Stimulated activated naive CD4-positive, alpha-beta T cell treated with Interleukin-2 at 50 U/mL for 16 hours (primary cell): ENCODE measurements around the gene PREX1.
"Not testable (repeated sequence)": the region's sequence is repeated elsewhere in the genome, so short reads cannot be mapped to it uniquely, and the experiment has no call there.

Experiments
- DNase-seq: peaks from one replicate; lab custom pipeline; 2025; lab: John Stamatoyannopoulos, UW

Gene PREX1

DNA sequence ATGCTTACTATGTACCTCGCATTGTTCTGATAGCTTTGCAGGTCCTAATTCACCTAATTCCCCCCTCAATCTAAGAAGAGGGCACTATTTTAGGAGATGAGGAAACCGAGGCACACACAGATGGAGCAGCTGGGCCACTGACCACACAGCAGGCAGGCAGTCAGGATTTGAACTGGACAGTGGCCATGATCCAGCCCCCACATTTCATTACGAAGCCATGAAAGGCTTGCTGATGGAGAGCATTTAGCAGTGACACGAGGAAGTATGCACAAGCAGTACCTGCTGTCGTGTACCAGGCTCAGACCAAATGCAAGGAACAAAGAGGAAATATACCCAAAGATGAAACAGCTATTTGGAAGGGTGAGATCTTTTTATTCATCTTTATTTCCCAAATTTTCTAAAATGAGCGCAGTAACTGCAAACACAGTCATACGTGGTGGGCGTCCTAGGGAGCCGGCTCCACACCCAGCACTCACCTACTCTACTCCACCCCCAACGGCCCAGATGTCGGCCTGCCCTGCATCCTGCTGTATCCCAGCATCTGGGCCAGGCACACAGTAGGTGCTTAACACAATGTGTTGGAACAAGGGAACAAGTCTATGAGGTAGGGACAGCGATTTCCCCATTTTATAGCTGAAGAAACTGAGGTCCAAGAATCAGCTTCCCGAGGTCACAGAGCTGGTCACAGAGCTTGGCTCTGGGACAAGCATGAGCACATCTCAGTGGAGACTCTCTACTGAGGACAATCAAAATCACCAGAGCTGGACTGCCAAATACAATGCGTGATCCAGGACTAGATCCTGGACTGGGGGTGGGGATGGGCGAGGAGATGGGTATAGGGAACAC is 15.0 kb downstream of the PREX1 start:
- no peak for DNase-seq

GRCh38 chr20:48812114-48812513 is 15.7 kb downstream of the PREX1 start:
- not testable (repeated sequence) for DNase-seq

GRCh38 chr20:48809673-48810072 is 18.1 kb downstream of the PREX1 start:
- no peak for DNase-seq

GRCh38 chr20:48808382-48809034 is 19.3 kb downstream of the PREX1 start:
- no peak for DNase-seq

- no peak for DNase-seq
These were observed 20.0 kb downstream of the PREX1 start for GRCh38 chr20:48807586-48808381.

- no peak for DNase-seq
These were observed 20.7 kb downstream of the PREX1 start for GRCh38 chr20:48807051-48807450.

DNA sequence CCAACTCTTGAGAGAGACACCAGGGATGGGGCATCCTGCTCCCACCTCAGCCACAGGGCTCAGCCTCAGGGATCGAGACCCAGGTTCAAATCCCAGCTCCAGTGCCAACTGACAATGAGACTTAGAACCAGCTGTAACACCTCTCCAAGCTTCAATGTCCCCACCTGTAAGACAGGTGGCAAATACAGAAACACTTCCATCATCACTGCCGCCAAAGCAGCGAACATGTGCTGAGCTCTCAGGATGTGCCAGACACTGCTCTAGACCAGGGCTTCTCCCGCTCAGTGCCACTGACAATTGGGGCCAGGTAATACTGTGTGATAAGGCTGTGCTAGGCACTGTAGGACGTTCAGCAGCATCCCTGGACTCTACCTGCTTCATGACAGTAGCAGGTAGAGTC is 22.1 kb downstream of the PREX1 start:
- DNase-seq, result no peak

- DNase-seq, result no peak
These were observed 22.5 kb downstream of the PREX1 start for GRCh38 chr20:48805286-48805685.

DNA sequence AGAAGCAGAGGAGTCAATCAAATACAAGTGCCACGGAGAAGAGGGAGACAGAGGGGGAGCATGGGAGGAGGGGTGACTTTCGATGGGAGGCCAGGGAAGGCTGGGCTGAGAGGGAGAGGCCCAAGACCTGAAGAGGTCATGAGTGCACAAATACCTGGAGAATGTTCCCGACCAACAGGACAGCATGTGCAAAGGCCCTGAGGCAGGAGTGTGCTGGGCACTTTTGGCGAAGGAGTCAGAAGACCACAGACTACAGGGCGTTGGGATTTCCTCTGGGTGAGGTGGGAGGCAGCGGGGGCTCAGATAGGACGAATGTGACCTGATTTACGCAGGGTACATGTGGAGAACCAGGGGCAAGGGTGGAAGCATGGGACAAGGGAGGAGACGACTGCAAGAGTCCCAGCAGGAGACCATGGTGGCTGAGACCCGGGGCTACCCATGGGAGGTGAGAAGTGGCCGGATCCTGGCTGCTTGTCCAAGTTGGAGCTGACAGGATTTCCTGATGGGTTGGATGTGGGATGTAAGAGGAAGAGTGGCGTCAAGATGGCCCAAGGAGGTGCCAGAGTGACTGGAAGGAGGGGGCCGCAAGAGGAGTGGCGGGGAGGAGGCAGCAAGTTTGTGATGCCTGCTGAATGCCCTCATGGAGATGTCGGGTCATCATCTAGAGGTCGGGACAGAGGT is 23.4 kb downstream of the PREX1 start:
- DNase-seq, result no peak

DNA sequence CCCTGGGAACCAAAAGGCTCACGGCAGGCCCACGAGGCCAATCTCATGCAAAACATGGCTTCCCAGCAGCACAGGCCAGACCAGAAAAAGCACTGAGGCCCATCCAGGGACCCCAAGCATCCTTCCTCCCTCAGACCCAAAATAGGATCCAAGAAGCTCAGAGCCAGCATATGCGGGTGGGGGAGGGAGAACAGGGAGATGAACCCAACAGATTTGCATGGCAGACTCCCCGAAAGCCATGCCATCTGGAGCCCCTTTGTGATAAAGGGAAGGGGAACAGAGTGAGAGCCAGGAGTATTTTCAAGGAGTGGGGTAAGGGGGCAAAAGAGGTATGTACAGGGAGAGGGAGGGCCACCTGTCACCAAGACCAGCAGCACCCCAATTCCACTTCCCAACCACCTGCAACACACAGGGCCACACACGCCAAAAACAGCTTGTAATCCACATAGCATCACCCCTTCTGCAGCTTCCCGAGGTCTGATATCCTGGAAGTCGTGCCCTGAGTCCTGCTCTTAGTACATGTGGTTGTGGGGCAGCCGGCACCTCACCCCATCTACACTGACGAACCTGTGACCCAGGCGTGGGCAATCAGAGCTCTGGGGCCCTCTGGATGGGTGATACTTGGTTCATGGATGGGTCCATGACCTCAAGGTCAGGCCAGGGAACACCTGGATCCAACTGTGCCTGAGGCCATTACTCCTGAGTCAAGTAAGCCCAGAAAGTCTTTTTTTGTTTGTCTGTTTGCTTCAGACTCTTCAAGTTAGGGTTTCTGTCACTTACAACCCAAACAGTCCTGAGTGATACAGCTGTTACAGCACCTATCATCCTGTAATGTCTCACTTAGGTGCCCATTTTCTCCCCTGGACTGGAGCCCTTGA is 24.4 kb downstream of the PREX1 start:
- DNase-seq, result no peak

GRCh38 chr20:48802647-48803046 is 25.2 kb downstream of the PREX1 start:
- no peak for DNase-seq

GRCh38 chr20:48802216-48802615 is 25.6 kb downstream of the PREX1 start:
- DNase-seq, result no peak

- DNase-seq, result no peak
These were observed 26.6 kb downstream of the PREX1 start for GRCh38 chr20:48801197-48801596.

GRCh38 chr20:48800177-48800576 is 27.6 kb downstream of the PREX1 start:
- DNase-seq, result no peak

- DNase-seq, result no peak
These were observed 28.3 kb downstream of the PREX1 start for GRCh38 chr20:48799328-48800105.

DNA sequence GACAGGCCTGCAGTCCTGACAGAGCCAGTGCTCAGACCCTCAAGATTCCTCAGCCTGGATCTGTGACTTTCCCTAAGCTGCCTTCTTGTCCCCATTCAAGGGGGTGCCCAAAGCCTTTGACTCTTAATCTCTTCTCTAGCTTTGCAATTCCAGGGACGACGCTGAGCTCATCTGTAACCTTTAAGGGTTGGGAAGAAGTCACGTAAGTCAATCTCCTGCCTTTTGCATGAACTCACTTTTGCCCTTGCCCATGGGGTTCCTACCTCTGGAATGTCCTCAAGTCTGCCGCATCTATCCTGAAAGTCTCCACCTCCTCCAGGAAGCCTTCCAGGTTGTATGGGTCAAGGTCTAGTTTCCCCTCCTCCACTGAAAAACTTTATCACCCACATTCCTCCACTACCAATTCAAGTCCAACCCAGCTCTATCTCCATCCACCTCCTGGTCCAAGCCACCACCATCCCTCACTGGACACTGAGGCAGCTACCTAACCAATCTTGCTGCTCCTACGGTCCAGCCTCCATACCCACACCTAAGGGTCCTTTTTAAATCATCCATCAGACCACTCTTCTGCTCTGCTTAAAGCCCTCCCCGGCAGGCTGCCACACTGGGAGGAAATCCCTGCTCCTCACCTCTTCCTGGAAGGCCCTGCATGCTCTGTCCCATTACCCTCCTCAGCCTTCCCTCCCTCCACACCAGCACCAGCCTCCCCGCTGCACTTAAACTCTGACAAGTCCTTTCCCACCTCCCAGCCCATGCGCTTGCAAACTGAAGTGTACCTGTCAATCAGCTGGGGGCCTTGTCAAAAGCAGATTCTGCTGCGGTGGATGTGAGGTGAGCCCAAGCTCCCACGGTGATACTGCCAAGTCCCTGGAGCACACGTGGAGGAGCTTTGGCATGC is 29.7 kb downstream of the PREX1 start:
- DNase-seq, result no peak

DNA sequence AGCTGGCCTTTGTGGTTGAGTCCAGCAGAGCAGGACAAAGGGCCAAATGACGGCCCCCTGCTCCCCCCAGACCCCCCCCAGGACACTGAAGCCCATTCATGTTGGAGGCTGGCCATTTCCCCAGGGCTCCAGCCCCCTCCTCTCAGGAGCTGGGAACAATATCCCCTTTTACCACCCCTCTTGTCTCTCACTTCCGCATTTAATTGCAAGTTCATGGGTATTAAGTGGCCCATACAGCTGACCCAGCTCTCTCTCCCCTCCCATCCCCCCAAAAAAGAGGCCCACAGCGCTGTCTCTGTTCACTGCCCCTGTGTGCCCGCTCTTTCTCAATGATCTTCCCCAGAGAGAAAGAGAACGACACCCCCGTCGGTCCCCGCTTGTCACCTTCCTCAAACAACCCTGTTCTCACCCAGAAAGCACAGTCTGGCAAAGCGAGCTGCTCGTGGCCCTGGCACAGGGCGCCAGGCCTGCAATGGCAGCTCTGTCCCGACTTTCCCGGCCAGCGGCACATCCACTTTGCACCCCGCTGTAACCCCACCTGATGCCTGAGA is 30.4 kb downstream of the PREX1 start:
- no peak for DNase-seq

DNA sequence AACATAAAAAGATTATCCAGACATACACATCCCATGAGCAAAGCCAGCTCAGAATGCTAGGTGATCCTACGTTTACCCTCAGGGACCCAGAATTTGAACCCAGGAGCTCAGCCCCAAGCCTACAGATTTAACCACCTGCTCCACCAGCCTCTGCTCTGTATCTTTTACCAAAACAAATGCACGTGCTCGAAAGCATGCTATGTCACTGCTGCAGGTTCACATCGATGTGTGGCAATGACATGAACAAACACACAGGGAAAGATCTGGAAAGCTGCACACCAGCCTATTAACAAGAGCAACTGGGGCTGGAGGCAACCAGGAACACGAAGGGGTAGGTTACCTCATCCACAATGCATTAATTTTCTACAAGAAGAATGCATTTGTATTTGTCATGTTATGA is 32.1 kb downstream of the PREX1 start:
- no peak for DNase-seq
